Stimulated activated CD4-positive, alpha-beta T cell treated with anti-CD3 and anti-CD28 coated beads, Interleukin-1b, Interleukin-23, amount 100 ng/mL, for 24 hours (primary cell): ENCODE measurements around the gene OGFOD1.

Experiments
- DNase-seq, 4 experiments: peaks; one replicate each; pipeline ENCODE4 v3.0.0-alpha.2; 2020; ENCODE audit warnings: low read depth in 4 of 4, low spot score in 1 of 4

OGFOD1 gene

GRCh38 chr16:56426585-56426984 lies 24.8 kb upstream of the OGFOD1 start:
- no peak for DNase-seq

GRCh38 chr16:56428091-56428490 lies 23.3 kb upstream of the OGFOD1 start:
- DNase-seq = no peak

GRCh38 chr16:56436258-56436657 lies 15.1 kb upstream of the OGFOD1 start:
- no peak for DNase-seq

- no peak for DNase-seq
Observed at GRCh38 chr16:56438038-56438437, 13.3 kb upstream of the OGFOD1 start.

DNA sequence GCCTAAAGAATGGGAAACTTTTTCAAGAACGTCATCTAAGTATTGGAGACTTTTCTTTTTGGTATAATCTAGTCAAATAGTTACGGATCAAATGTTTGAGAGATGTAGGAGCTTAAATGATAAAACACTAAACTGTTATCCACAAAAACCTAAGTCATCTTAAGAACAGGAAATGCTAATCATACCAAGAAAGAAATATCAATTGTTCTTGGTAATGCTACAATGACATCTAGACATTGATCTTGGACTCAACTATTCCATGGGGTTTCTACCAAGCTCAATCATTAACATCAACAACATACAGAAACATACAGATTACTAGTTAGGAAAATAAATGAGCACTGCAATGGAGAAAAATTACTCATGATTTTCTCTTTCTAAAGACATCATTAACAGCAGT lies 4.1 kb upstream of the OGFOD1 start:
- DNase-seq = no peak

DNA sequence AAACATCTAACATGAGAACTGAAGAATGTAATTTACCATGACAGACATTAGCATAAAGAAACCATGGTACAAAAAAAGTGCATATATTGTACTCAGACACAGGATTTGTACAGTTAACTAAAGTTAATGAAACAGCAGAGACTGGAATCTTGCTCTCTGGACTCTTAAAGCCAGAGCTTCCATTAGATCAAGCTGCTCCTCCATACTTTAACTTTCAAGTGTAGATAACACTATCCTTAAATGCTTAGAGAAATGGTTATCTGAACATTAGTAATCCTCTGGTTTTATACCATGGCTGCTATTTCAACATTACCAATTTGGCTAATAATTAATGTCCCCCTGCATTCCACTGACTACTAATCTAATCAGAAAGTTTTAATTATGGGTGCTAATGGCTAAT lies 3.3 kb upstream of the OGFOD1 start:
- DNase-seq = no peak

- DNase-seq = no peak
Observed at GRCh38 chr16:56450275-56450985, 924 bp upstream of the OGFOD1 start.

GRCh38 chr16:56451753-56452689 lies 667 bp downstream of the OGFOD1 start:
- DNase-seq = no peak

GRCh38 chr16:56457927-56458470 lies 6.6 kb downstream of the OGFOD1 start:
- no peak for DNase-seq

GRCh38 chr16:56460101-56460500 lies 8.7 kb downstream of the OGFOD1 start:
- no peak for DNase-seq

GRCh38 chr16:56462064-56462796 lies 10.9 kb downstream of the OGFOD1 start:
- DNase-seq = no peak

DNA sequence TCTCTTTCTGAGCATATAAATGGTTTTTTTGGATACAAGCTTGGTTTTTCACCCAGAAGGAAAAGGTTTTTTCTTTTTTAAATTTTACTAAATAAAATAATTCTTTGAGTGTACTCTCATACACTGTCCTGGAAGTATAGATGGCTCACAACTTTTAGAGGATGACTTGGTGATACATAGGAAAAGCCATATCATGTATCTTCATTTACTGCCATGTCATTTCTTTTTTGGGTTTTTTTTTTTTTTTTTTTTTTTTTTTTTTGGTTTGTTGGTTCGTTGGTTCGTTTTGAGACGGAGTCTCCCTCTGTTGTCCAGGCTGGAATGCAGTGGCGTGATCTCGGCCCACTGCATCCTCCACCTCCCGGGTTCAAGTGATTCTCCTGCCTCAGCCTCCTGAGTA lies 11.8 kb downstream of the OGFOD1 start:
- no peak for DNase-seq

DNA sequence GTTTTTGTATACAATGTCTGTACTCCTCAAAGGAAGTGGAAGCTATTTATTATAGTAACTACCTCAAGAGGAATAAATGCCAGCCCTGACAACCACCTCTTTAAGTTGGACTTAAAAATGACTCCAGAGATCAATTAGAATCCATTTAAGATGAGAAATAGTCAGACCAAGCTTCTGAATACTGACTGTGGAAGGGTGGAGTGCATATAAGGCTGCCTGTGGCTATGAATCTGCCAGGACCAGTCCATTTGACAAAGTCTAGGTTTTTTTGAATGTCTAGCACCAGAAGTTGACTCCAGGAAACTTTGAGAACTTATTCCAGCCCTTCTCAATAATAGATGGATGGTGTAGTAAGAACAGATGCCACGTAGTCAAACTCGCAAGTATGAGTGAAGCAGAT lies 15.0 kb downstream of the OGFOD1 start:
- DNase-seq = no peak

DNA sequence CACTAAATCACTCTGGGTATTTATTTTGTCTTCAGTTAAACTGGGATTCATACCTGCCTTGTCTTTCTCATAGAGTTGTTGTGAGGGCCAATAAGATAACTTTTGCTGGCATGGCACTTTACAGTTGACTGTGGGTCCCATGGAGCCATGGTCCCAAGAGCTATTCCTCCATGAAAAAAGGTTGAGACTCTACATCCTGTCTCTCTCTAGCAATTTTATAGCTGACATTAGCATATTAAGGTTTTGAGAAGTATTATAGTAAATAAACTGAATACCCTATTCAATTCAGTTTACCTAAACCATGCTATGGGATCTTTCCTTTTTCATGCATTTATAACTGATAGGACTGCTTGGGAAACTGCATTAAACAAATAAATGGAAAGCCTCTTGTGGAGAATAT lies 17.4 kb downstream of the OGFOD1 start:
- DNase-seq = no peak

DNA sequence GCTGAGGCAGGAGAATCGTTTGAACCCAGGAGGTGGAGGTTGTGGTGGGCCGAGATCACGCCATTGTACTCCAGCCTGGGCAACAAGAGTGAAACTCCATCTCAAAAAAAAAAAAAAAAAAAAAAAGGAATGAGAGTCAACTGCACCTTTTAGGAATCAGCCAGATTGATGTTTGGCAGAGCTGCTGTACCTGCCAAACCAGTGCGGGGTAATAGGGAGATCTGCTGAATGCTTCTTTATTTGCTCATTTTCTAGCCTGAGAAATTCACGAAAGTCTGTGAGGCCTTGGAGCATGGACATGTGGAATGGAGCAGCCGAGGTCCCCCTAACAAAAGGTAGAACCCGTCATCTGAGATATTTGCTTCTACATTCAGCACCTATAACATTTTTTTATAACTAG lies 18.4 kb downstream of the OGFOD1 start:
- no peak for DNase-seq

DNA sequence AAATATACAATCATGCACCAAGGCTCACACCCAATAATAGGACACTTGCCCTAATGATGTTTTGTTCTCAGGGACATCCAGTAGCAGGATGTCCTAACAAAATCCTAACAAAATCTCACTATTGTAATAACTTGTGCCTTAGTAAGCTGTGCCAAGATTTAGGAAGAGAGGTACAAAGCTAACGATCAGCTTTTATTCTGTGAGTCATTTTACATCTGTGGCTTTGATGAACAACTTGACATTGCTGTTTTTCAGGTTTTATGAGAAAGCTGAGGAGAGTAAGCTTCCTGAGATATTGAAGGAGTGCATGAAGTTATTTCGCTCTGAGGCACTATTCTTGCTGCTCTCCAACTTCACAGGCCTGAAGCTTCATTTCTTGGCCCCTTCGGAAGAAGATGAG lies 18.9 kb downstream of the OGFOD1 start:
- DNase-seq = no peak

- DNase-seq = no peak
Observed at GRCh38 chr16:56470666-56471065, 19.3 kb downstream of the OGFOD1 start.

DNA sequence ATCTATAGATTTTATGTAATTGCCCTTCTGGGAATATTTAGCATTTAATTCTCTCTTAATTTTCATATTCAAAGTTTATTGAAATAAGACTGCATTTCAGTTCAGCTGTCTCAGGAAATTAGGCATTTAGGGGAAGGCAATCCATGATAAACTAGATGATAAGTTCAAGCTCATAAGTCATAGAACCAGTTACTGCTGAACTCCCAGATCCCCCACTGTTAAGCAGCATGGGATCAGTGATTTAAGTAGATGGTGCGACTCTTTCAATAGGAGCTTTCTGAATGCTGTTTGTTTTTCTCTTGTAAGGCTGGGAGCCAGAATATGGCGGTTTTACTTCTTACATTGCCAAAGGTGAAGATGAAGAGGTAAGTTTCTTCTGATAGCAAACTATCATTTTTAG lies 23.8 kb downstream of the OGFOD1 start:
- no peak for DNase-seq

- DNase-seq = no peak
Observed at GRCh38 chr16:56477096-56477878, 25.9 kb downstream of the OGFOD1 start.

DNA sequence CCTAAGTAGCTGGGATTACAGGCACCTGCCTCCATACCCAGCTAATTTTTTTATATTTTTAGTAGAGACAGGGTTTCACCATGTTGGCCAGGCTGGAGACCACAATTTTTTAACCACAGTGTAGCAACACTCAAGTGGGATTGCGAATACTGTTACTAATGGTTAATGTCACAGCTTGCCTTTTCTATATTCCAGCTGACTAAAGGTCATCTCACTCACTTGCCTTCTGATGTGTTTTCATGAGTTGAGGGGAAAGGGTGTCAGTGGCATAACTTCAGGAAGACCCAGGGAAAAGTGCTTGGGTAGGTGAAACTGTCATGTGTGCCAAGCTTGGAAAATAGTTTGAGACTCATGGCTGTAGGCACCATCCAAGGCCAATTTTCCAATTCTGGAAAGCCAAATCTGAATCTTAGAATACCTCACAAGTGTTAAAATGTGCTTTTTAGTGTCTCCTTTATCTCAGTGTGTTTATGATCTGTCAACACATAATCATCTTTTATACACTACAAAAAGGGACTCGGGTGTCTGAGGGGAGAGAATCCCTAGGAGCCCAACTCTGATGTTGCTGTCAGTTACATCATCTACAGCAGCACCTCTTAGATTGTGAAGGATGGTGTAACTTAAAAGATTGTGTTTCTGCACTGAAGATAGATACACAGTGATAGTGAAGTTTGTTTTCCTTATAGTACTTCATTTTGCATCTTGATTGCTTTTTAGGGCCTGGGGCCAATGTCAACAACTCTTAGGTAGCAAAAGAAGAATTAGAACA lies 27.1 kb downstream of the OGFOD1 start:
- no peak for DNase-seq
